GM21360 (cell line): ENCODE data around the gene TBC1D4.
A peak's percentile ranks its signal among the peaks of the same experiment; 100 is the strongest.

Experiments used
- ATAC-seq: cut with Tn5 transposase; IDR thresholded peaks from one replicate; pipeline ENCODE4 v1.9.1; 2021; ENCODE audit warnings: mild to moderate bottlenecking, moderate library complexity; ENCODE audit not compliant: unreplicated experiment

TBC1D4 gene

GRCh38 chr13:75395066-75395465 lies 86.9 kb downstream of the TBC1D4 start:
- ATAC-seq = no peak

GRCh38 chr13:75393839-75394520 lies 88.0 kb downstream of the TBC1D4 start:
- ATAC-seq = no peak

- peak; percentile 56 for ATAC-seq
These were observed 90.4 kb downstream of the TBC1D4 start for GRCh38 chr13:75391432-75392100.

- ATAC-seq = no peak
These were observed 91.7 kb downstream of the TBC1D4 start for GRCh38 chr13:75390229-75390628.

- no peak for ATAC-seq
These were observed 96.3 kb downstream of the TBC1D4 start for GRCh38 chr13:75385708-75386083.

GRCh38 chr13:75384879-75385707 lies 96.9 kb downstream of the TBC1D4 start:
- ATAC-seq = peak; percentile 50

GRCh38 chr13:75383064-75383715 lies 98.8 kb downstream of the TBC1D4 start:
- no peak for ATAC-seq

GRCh38 chr13:75378301-75378700 lies 103.7 kb downstream of the TBC1D4 start:
- ATAC-seq = no peak

- no peak for ATAC-seq
These were observed 105.1 kb downstream of the TBC1D4 start for GRCh38 chr13:75376792-75377402.

- no peak for ATAC-seq
These were observed 106.6 kb downstream of the TBC1D4 start for GRCh38 chr13:75375329-75375728.

- ATAC-seq = no peak
These were observed 108.0 kb downstream of the TBC1D4 start for GRCh38 chr13:75373988-75374387.

- ATAC-seq = no peak
These were observed 108.8 kb downstream of the TBC1D4 start for GRCh38 chr13:75372923-75373841.

GRCh38 chr13:75372517-75372916 lies 109.5 kb downstream of the TBC1D4 start:
- ATAC-seq = peak; percentile 55

- ATAC-seq = no peak
These were observed 110.8 kb downstream of the TBC1D4 start for GRCh38 chr13:75371203-75371602.

- ATAC-seq = no peak
These were observed 111.2 kb downstream of the TBC1D4 start for GRCh38 chr13:75370774-75371173.

GRCh38 chr13:75369981-75370380 lies 112.0 kb downstream of the TBC1D4 start:
- no peak for ATAC-seq

GRCh38 chr13:75368167-75368566 lies 113.8 kb downstream of the TBC1D4 start:
- ATAC-seq = no peak

- ATAC-seq = no peak
These were observed 115.3 kb downstream of the TBC1D4 start for GRCh38 chr13:75366380-75367280.

GRCh38 chr13:75365724-75366173 lies 116.2 kb downstream of the TBC1D4 start:
- peak; percentile 95 for ATAC-seq
